Fibroblast of pulmonary artery (primary cell): ENCODE results near the gene MMP27.

Experiments
- DNase-seq: peaks from one replicate; pipeline ENCODE4 v3.0.0-alpha.2; 2010; ENCODE audit warnings: low read depth
- H3K4me3 ChIP-seq: replicated peaks from 2 replicates; pipeline ENCODE4 v1.5.1; 2011; ENCODE audit warnings: low read depth, mild to moderate bottlenecking, control low read depth, low read length, moderate library complexity
- CTCF ChIP-seq: IDR thresholded peaks from 2 replicates; pipeline ENCODE4 v1.5.1; 2011; ENCODE audit warnings: mild to moderate bottlenecking, control low read depth, low read length, inconsistent platforms; ENCODE audit errors: missing control alignments

Gene MMP27

GRCh38 chr11:102669664-102670063, 35.9 kb downstream of the MMP27 start:
- no peak for TF ChIP-seq CTCF
- DNase-seq: no peak
- no peak overlapping the region for H3K4me3 ChIP-seq

- H3K4me3 ChIP-seq: no peak overlapping the region
- TF ChIP-seq CTCF: peak; percentile 92
- DNase-seq: peak; percentile 65
Observed at GRCh38 chr11:102666331-102666957, 39.1 kb downstream of the MMP27 start.

- peak; percentile 8 for DNase-seq
- peak; percentile 53 for TF ChIP-seq CTCF
- no peak overlapping the region for H3K4me3 ChIP-seq
Observed at GRCh38 chr11:102664001-102664752, 41.4 kb downstream of the MMP27 start.

GRCh38 chr11:102662607-102663006, 43.0 kb downstream of the MMP27 start:
- TF ChIP-seq CTCF: no peak
- H3K4me3 ChIP-seq: no peak overlapping the region
- no peak for DNase-seq

GRCh38 chr11:102661040-102661439, 44.5 kb downstream of the MMP27 start:
- no peak for TF ChIP-seq CTCF
- no peak for DNase-seq
- no peak overlapping the region for H3K4me3 ChIP-seq

GRCh38 chr11:102656528-102656927, 49.0 kb downstream of the MMP27 start:
- H3K4me3 ChIP-seq: no peak overlapping the region
- TF ChIP-seq CTCF: no peak
- DNase-seq: no peak
